ENCODE results near the gene CEP192. TPM values are rescaled to one million over a fixed set of nuclear protein-coding genes. Genes with fewer than 3 reads are reported as not detected.

Gene CEP192
- total and polyA plus RNA-seq, 10 of the 15 experiments (the other 5 are each of a cell fraction or from before 2014, with no cell fraction given), result 15.4 to 58.2 (median 29.6) TPM

DNA sequence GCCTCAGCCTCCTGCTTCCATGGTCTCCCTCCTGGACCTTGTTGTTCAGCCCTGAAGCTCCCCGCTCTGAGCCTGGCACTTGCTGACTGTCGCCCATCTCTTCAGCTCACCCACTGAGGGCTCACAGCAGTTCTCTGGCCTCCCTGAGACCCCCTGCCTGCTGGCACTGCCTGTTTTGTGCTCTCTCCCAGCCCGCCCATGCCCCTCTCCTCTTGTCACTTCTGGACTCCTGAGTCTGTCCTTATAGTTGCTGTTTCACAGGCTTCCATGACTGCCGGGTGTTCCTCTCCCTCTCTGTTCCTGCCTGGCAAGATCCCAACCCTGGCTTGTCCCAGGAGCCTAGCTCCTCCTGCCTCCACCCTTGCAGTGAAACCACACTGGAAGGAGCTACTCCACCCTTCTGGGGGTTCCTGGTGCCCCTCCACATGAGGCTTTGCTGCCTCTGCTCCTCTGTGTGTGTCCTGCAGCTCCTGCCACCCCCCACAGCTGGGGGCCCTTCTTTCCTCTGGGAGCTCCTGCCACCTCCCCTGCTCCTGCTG, 110.6 kb downstream of the CEP192 start:
- ChIA-PET RAD21 (ENCODE audit: unreplicated experiment) (no interaction called here), CTCF (interaction anchor here (0.6 to 1.5 kb wide), 2 partner anchors 8 to 18 kb away, joined by 3 to 4 read pairs; no protein-coding TSS in a partner anchor), SMC1A (ENCODE audit: uncharacterized antibody, unreplicated experiment) (interaction anchor here (0.9 kb wide), 1 partner anchor 58 kb away, joined by 5 read pairs; no protein-coding TSS in a partner anchor), POLR2A (no interaction called here)
- DNase-seq (ENCODE audit: low read depth, low spot score), result no peak
- H3K4me3 ChIP-seq, result no peak overlapping the region
- H4K20me1 ChIP-seq (ENCODE audit: control insufficient read depth, insufficient read depth), result no peaks in the 10 kb centered on the region
- intact Hi-C loops (cut with micrococcal nuclease; ENCODE audit: unreplicated experiment) (no loop called here), in situ Hi-C loops (cut with MboI) (no loop called here)
- no peak overlapping the region for H3K4me2 ChIP-seq (ENCODE audit: control insufficient read depth, insufficient read depth)
- no peak overlapping the region for H2AFZ ChIP-seq (ENCODE audit: control insufficient read depth, low read depth, low read length)
- ATAC-seq, result no peak
- no peaks in the 10 kb centered on the region for H3K79me2 ChIP-seq (ENCODE audit: control insufficient read depth, insufficient read depth, low read length)
- H3K27ac ChIP-seq (ENCODE audit: control insufficient read depth, insufficient read depth), result no peak overlapping the region
- peaks cover 24 to 34% of the 10 kb centered on the region in 2 experiments for H3K36me3 ChIP-seq (ENCODE audit: control insufficient read depth in 2 of 2, insufficient read depth in 2 of 2, low read length in 1 of 2)
- BruUV-seq (replicated peaks), result no TSS peak
- WGBS (ENCODE audit: insufficient coverage, insufficient replicate concordance, low lambda C conversion rate, missing lambda C conversion rate), result 95% methylated on average over 4 of the region's 4 CpGs
- no peaks in the 10 kb centered on the region for H3K9me3 ChIP-seq (replicated peaks; ENCODE audit: control insufficient read depth, insufficient read depth, low read length)
- FAIRE-seq, result no peak
- no peak for TF ChIP-seq HSF1 (IDR thresholded peaks at IDR 0.05; ENCODE audit: low read depth, low read length)
- TF ChIP-seq, protein P1, sequence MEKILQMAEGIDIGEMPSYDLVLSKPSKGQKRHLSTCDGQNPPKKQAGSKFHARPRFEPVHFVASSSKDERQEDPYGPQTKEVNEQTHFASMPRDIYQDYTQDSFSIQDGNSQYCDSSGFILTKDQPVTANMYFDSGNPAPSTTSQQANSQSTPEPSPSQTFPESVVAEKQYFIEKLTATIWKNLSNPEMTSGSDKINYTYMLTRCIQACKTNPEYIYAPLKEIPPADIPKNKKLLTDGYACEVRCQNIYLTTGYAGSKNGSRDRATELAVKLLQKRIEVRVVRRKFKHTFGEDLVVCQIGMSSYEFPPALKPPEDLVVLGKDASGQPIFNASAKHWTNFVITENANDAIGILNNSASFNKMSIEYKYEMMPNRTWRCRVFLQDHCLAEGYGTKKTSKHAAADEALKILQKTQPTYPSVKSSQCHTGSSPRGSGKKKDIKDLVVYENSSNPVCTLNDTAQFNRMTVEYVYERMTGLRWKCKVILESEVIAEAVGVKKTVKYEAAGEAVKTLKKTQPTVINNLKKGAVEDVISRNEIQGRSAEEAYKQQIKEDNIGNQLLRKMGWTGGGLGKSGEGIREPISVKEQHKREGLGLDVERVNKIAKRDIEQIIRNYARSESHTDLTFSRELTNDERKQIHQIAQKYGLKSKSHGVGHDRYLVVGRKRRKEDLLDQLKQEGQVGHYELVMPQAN (conservative IDR thresholded peaks at IDR 0.05), result no peak
- no peak for TF ChIP-seq CBFB (IDR thresholded peaks at IDR 0.05; ENCODE audit: low read depth)
- no peak for TF ChIP-seq JUNB (IDR thresholded peaks at IDR 0.05)
- no peak for TF ChIP-seq RB1 (IDR thresholded peaks at IDR 0.05; ENCODE audit: borderline replicate concordance)
- TF ChIP-seq EP300 (IDR thresholded peaks at IDR 0.05; ENCODE audit: borderline replicate concordance in 1 of 2, control insufficient read depth in 1 of 2, low read depth in 2 of 2, low read length in 2 of 2), result no peak
- no peak for TF ChIP-seq CREB1 (IDR thresholded peaks at IDR 0.05; ENCODE audit: low read depth)
- TF ChIP-seq, protein P2, sequence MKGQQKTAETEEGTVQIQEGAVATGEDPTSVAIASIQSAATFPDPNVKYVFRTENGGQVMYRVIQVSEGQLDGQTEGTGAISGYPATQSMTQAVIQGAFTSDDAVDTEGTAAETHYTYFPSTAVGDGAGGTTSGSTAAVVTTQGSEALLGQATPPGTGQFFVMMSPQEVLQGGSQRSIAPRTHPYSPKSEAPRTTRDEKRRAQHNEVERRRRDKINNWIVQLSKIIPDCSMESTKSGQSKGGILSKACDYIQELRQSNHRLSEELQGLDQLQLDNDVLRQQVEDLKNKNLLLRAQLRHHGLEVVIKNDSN (IDR thresholded peaks at IDR 0.05; ENCODE audit: borderline replicate concordance, extremely low read length, insufficient read depth, low read depth, low read length), result no peak
- no peak for TF ChIP-seq HDAC6 (IDR thresholded peaks at IDR 0.05; ENCODE audit: unreplicated experiment)
- TF ChIP-seq MEF2B (IDR thresholded peaks at IDR 0.05; ENCODE audit: partially characterized antibody, poor library complexity, severe bottlenecking), result no peak
- TF ChIP-seq NFIC (IDR thresholded peaks at IDR 0.05; ENCODE audit: low read depth, low read length), result no peak
- H3K4me1 ChIP-seq (ENCODE audit: control insufficient read depth, insufficient read depth, low read length), result no peaks in the 10 kb centered on the region
- H3K9ac ChIP-seq (ENCODE audit: control insufficient read depth, insufficient read depth, low read length), result no peak overlapping the region
- H3K27me3 ChIP-seq (replicated peaks in 1 of 2; ENCODE audit: control insufficient read depth in 2 of 2, insufficient read depth in 2 of 2, low read length in 1 of 2), result no peaks in the 10 kb centered on the region
